HG02885 (cell line): ENCODE measurements around the gene OLFML2A.
A peak's percentile ranks its signal among the peaks of the same experiment; 100 is the strongest.

Source experiments
- ATAC-seq: cut with Tn5 transposase; IDR thresholded peaks from one replicate; pipeline ENCODE4 v1.9.1; 2021; ENCODE audit warnings: mild to moderate bottlenecking; ENCODE audit not compliant: unreplicated experiment, poor library complexity

OLFML2A gene

DNA sequence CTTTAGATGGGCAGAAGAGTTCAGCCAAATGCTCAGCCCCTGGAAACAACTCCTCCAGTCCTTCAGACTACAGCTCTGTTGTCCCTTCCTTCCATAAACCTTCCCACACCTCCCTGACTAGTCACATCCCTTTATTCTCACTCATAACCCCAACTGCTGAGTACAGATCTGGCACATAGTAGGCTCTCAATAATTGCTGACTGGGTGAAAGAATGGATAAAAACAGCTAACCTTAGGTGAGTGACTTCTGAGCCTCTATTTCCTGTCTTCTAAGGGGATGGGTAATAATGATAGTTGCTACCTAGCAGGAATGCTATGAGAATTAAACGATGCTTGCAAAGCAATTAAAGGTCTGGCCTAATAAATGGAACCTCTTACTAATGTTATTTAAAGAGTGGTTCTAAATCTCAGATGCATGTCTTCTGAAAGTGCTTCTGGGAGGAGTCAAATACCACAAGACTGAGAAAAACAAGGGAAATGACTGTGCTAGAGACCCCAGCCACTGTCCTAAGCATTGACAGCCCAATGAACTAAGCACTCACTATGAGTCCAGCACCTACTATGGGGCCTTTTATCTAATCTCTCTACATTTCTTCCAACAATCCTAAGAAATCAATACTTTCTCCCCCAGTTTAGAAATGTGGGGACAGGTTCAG is 3.3 kb upstream of the OLFML2A start:
- no peak for ATAC-seq

DNA sequence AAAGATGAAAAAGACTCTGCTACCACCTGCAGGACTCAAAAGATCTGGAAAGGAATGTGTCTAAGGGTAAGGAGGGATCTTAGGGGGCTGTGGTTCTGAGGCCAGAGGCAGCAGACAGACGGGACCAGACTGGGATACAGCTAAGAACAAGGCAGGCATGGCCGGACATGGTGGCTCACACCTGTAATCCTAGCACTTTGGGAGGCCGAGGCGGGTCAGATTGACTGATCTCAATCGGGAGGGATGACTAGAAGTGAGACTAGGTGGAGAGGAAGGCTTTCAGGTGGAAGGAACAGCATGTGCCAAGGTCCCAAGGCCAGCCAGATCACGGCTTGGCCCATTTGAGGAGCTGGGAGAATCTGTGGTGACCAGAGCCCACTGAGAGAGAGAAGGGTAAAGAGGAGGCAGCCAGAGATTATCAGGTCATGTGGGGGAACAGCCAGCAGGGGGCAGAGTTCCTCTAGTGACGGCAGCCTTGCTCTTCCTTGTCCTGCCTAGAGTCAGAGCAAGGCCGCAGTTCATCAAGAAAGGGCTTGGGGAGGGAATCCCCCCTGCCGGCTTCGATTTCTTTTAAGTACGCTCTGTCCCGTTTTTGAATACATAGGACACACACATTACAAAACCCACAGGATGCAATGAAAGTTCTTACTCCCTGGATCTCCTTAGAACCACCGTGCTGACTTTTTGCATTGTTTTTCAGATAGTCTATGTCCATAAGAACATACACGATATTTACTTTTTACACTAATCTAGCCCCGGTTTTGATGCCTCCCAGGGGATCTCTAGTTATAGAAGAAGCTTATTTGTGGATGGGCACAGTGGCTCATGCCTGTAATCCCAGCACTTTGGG is 2.6 kb upstream of the OLFML2A start:
- ATAC-seq, result peak; percentile 27

DNA sequence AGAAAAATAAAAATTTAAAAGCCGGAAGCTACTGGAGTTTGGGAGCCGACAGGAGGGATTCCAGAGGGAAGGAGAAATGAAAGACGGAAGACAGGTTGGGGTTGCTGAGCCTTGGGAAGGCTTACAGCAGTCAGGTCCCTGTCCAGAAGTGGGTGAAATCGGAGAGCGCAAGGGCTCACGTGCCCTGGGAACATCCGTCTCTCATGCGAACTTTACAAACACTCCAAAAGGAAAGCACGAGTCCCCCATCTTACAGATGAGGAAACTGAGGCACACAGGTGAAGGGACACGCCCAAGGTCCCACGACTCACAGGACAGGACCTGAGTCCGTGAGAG is 347 bp upstream of the OLFML2A start:
- no peak for ATAC-seq

DNA sequence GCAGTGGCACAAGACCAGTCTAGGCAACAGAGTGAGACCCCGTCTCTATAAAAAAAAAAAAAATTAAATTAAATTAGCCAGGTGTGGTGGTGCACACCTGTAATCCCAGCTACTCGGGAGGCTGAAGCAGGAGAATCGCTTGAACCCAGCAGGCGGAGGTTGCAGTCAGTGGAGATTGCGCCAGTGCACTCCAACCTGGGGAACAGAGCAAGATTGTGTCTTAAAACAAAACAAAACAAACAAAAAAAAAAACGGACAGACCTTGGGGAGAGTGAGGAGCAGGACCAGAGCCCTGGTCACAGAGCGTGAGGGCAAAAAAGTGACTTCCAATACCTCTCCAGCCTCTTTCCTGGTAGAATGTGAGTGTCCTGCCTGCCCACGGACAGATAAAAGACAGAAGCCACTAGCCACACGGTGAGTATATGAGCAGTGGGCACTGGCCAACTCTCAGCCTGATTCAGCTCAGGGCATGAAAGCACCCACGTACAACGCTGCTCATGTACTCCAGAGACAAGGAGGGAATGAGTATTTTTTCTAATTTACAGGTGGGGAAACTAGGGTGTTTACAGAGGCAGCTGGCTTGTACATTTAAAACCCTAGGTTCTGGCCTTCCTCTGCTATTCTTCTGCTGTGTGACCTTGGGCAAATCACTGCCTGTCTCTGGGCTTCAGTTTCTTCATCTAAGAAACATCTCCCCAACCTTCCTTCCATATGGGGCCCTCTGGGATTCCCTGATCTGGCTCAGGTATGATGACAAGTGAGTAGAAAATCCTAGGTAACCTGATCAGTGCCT is 1.8 kb downstream of the OLFML2A start:
- no peak for ATAC-seq

DNA sequence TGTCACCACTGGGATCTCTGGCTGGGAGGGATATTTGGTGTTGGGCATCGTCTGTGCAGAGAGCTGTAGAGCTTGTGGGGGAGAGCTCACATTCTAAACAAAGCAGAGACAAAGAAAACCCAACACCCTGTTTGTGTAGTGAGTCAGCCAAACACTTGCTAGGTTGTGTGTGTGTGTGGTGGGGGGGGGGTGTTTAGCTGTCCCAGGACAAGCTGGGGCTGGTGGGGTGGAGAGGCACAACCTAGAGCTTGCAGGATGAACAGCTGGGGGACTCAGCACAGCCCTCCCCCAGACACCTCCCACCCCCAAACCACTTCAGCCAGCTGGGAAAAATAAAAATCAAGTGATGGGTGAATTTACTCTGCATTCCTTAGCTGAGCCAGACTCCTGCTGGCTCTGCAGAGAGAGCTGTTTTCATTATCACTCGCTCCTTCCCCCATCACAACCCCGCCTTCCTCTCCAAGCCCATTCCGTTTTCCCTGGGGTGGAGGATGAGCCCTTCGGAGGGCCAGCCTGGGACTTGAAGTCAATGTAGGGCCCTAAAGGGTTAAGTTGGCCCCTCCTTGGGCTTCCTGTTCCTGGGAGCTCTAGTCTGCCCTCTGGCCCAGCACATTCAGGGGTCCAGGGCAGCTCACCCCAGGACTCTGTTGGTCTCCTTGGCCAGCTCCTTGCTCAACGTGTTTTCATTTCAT is 2.6 kb downstream of the OLFML2A start:
- ATAC-seq, result no peak

DNA sequence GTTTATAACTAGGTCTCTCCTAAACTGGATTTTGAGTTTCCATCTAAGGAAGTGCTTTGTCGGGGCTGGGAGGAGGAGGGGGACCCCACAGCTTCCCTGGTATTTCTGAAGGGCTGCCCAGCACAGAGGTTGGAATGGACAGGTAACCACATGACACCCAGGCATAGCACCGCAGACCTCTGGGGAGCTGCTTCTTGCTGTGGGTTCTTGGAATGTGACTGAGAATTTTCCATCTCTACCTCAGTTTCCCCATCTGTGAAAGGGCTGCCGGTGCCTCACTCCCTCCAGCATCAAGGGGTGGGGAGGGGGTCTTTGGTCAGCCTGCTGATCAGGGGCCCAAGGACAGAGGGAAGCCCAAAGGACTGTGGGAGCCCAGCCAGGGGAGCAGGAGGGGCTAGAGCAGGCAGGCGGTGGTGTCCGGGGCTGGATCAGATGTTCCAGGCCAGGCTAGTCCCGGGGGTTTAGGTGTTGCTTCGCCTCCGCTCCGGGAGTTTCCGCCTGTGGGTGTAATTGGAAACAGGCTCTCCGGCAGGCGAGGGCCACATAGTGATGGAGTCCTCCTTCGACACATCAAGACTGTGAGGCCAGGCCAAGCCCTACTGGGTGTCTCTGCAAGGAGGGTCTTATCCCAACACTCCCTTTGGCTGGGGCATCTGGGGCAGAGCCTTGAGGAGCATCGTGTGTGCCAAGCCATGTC is 3.3 kb downstream of the OLFML2A start:
- ATAC-seq, result no peak

DNA sequence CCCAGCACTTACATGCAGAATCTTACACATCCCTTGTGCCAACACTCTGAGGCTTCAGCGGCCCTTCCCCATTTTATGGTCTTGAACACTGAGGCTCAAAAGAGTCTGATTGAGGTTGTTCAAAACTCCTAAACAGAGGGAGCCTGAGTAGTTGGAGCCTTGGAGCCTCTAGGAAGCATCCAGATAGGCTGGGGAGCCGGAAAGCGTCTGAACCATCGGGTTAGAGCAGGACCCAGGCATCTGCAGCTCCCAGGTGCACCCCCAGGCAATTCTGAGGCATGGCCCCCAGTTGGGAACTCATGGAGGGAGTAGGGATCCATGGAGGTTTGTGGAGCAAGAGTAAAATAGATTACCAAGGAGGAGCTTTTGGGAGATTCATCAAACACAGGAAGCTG is 3.8 kb downstream of the OLFML2A start:
- no peak for ATAC-seq

DNA sequence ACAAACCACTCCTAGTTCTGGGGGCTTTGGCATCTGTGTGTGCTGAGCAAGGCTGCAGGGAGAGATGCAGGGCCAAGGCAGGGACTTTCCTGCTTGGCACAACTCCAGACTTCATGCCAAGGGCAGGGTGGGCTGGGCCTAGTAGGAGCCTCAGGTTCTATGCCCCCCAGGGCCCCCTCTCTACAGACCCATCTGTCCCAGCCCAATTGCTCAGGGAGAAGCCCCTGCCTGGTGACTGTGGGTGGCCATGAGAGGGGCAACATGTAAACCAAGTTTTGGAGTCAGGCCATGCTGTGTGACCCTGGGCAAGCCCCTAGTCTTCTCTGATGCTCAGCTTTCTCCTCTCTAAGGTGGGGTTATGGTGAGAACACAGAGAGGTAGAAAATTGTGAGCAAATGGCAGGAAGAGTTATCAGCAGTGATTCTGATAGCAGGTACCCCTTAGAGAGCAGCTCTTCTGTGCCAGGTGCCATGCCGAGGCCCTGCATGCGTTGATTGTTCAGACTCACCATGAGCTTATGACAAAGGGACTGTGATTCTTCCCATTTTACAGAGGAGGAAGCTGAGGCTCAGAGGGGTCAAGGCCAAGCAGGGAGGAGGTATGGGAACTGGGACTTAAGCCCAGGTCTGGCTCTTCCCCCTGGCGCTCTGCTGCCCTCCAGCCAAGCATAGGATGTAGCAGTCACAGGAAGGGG is 5.2 kb downstream of the OLFML2A start:
- no peak for ATAC-seq

DNA sequence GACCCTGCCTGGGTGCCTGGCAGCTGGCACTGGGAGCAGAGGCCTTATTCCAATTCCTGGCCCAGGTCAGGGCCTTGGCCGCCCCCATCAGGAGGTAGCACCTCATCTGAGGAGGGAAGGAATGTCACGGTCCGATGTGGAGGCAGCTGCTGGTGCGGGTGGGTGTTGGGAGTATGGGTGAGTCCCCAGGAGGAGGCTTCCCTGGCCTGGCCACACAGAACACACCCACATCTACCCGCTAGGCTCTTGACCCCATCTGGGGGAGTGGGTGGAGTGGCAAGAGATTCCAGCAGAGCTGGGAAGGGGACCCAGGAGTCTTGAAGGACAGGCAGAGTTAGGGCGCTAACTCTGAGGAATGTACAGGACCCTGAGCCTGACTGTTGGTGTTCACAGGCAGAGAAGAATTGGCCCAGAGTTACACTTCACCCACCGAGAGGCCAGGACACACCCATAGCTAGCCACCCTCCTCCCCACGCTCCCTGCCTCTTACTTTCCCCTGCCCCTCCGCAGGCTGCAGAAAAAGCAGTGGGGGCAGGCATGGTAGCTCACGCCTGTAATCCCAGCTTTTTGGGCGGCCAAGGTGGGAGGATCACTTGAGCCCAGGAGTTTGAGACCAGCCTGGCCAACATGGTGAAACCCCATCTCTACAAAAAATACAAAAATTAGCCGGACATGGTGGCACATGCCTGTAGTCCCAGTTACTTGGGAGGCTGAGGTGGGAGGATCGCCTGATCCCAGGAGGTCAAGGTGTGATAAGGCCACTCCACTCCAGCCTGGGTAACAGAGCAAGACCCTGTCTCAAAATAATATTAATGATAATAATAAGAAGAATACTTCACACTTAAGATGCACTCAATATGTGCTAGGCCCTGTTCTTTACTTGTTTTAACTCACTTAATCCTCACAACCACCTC is 6.0 kb downstream of the OLFML2A start:
- ATAC-seq, result no peak

DNA sequence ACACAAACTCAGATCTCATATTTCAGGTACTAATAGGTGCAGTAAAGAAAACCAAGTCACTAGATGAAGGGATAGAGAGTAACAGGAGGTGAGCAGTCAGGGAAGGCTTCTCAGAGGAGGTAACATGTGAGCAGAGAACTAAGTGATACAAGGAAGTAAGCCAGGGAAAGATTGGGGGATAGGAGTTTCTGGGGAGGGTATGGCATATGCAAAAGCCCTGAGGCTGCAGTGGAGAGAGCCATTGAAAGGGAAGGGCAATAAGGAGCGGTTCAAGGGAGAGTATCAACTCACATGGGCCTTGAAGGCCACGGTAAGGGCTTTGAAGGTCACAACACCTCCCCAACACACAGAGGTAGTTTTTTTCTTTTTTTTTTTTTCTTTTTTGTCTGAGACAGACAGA is 6.9 kb downstream of the OLFML2A start:
- ATAC-seq, result no peak

DNA sequence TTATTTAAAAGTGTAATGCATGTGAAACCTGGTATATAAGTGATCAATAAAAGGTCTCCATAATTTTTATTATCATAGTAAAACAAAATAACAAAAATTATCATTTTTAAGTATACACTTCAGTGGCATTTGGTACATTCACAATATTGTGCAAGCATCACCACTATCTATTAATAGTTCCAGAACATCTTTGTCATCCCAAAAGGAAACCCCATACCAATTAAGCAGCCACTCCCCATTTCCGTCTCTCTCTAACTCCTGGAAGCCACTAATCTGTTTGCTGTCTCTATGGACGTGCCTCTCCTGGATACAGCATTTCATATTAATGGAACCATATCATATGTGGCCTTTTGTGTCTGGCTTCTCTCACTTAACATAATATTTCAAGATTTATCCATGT is 7.6 kb downstream of the OLFML2A start:
- ATAC-seq, result no peak

DNA sequence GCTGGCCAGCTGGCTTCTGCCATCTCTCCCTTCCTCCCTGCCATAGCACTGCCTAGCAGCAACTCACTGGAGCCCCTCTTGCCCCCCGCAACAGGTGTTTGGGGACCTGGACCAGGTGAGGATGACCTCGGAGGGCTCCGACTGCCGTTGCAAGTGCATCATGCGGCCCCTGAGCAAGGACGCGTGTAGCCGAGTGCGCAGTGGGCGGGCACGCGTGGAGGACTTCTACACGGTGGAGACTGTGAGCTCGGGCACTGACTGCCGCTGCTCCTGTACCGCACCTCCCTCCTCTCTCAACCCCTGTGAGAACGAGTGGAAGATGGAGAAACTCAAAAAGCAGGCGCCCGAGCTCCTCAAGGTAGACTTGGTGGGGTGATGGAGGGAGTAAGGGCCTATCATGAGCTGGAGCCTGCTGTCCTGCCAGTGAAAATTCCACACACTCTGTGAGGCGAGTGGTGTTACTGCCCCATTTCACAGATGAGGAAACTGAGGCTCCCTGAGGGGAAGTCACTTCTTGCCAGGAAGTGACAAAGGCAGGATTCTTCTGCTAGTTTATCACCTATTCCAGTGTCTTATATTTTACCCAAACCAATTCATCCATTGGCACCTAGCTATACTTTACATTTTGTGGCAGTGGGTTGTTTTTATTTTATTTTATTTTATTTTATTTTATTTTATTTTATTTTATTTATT is 10.1 kb downstream of the OLFML2A start:
- ATAC-seq, result no peak

DNA sequence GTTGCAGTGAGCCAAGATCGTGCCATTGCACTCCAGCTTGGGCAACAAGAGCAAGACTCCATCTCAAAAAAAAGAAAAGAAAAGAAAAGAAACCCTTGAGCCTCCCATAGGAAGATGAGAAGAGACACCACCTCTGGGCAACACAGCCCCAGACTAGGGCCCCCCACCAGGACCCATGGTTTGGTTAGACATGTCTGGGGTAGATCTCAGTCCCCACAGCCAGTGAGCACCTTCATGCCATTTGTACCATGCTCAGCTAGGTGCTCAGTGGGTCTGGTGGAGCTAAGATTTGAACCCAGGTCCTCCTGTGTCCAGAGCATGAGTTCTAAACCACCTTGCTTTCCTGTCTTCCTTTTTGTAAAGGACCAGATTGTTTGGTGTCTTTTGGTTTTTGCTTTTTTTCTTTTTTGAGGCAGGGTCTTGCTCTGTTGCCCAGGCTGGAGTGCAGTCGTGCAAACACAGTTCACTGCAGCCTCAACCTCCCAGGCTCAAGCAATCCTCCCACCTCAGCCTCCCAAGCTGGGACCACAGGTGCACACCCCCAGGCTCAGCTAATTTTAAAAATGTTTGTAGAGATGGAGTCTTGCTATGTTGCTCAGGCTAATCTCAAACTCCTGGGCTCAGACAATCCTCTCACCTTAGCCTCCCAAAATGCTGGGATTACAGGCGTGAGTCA is 11.7 kb downstream of the OLFML2A start:
- no peak for ATAC-seq

DNA sequence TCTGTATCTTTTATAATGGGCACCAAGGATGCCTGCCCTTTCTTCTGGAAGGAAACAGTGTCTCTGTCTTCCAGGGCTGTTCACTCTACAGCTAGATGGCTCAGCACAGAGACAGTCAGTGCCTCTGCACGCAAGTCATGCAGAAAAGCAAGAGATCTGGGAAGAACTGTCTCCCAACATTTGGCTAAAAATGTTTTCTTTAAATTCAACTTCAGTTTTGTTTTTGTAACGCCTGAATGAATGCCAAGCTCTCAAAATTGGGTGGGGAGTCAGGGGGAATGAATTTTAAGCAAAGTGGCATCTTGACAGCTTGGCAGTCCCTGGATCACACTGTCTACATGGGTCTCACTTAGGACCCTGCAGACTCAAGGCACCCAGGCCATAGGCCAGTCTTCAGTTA is 12.6 kb downstream of the OLFML2A start:
- no peak for ATAC-seq

DNA sequence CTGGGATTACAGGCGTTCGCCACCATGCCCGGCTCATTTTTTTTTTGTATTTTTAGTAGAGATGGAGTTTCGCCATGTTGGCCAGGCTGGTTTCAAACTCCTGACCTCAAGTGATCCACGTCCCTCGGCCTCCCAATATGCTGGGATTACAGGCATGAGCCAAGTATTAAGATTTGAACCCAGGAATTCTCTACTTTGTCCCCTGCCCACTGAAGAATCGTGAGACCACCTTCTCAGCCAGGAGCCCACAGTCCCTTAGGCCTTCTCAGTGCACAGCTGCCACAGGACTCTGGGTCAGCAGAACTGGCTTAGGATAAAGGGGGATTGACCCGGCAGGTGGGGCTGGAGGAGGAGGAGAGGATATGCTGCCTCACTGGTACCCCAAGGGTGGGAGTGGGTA is 13.4 kb downstream of the OLFML2A start:
- ATAC-seq, result no peak

DNA sequence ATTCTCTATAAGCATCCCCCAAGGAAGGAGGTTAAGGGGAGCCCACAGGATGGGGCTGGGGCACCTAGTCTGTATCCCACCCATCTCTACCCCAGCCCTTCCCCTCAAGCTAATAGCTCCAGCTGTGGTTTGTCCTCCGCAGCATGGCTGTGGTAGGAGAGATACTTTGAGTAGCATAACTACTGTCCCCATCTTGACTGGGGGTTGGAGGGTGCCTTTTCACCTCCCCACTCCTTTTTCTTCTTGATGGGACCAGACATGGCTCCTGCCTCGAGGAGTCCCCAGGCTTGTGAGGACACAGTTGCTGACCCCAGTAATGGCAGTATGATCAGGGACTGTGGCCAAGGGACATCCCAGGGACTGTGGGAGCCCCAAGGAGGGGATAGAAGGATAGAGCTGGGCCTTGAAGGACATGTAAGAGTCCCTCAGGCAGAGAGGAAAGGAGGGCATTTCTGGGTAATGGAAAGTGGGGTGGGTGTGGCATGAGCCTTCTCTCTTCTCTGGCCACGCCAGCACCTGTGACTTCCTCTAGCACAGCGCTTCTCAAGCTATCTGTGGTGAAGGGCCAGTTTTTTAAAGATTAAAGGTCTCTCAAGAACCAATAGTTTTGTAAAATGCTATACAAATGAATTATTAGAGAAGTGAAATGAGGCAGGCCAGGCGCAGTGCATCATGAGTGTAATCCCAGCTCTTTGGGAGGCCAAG is 14.0 kb downstream of the OLFML2A start:
- no peak for ATAC-seq
